Measurements from ENCODE around the gene SLC6A18.
"Not testable (repeated sequence)": the region's sequence is repeated elsewhere in the genome, so short reads cannot be mapped to it uniquely, and the experiment has no call there.

Gene SLC6A18

DNA sequence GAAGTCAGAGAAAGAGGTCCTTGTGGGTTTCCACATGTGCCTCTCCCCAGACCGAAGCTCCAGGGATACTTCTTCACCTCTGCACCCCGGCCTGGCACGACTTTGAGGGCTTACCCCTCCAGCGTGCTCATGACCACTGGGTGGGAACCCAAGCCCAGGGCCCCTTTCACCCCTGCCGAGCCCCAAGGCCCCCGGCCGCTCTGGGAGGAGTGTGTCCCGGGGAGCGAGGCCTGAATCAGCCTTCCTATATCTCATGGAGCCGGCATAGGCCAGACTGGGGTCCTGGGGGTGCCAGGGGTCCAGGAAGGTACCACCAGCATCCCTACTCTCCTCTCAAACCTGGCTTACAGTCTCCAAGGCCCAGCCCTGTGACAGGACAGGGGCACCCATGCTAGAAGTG, 52.6 kb downstream of the SLC6A18 start:
- no peak for DNase-seq

DNA sequence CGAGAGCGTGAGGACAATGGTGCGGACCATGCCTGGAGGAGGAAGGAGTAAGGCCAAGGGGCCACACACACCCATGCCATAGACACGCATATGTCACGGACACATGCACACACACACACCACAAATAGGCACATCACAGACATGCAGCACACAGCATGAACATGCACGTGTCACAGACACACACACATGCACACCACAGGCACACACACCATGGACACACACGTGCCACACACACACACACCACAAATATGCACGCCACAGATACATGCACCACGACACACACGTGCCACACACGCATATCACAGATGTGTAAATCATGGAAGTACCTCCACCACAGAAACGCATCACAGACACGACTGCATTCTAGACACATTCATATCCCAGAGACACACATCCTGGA, 53.0 kb downstream of the SLC6A18 start:
- no peak for DNase-seq

DNA sequence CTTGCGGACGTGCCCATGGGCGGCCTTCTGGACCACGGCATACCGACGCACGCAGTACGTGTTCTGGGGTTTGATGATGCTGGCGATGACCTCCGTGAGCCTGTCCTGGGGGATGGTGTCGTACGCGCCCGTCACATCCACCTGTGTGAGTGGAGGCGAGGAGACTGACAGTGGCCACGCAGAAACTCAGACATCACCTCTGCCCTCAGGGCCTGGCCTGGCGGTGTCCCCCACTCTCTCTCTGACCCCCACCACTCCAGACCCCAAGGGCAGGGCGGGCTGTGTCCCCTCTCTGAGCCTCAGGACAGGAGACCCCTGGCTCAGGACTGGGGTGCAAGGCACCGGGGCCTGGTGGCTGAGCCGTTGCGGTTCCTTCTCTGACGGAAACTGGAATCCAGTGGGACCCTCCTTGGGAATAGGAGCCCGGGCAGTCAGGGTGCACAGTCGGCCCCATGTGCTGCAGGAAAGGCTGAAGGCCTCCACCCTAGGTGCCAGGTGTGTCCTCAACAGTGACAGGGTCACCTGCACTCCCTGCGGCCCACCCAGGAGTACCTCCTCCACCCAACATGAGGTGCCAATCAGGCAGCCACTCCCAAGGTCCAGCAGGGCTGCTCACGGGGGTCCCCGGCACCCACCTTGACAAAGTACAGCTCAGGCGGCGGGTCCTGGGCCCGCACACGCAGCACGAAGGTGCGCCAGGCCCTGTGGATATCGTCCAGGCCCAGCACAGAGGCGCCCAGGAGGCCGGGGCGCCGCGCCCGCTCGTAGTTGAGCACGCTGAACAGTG, 53.7 kb downstream of the SLC6A18 start:
- no peak for DNase-seq

DNA sequence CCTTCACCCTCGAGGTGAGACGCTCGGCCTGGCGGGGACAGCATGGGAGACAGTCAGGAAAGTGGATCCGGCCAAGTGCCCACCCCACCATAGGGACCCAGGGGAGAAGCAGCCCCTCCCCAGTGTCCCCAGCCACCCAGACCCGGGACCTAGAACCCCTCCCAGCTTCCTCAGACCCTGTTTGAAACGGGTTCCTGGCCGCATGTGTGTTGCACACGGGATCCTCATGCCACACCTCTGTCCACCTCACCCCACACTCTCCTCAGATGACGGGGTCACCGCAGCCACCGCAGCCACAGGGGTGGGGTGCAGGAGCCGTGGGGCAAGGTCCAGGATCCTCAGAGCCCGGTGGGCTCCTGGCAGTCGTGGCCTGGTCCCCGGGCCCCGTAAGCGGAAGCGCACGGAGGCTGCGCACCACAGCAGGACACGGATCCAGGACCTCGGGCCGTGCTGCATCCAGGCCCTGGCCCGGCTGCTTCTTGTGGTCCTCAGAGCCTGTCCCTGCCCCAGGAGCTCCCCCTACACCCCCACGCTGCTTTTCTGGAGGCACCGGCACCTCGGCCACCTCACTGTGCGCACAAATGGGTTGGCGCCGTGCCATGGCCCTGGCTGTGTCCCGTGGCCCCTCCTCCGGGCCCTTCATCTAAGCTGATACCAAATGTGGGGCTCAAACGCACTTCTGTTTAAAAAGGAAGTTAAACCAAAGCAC, 54.4 kb downstream of the SLC6A18 start:
- no peak for DNase-seq

DNA sequence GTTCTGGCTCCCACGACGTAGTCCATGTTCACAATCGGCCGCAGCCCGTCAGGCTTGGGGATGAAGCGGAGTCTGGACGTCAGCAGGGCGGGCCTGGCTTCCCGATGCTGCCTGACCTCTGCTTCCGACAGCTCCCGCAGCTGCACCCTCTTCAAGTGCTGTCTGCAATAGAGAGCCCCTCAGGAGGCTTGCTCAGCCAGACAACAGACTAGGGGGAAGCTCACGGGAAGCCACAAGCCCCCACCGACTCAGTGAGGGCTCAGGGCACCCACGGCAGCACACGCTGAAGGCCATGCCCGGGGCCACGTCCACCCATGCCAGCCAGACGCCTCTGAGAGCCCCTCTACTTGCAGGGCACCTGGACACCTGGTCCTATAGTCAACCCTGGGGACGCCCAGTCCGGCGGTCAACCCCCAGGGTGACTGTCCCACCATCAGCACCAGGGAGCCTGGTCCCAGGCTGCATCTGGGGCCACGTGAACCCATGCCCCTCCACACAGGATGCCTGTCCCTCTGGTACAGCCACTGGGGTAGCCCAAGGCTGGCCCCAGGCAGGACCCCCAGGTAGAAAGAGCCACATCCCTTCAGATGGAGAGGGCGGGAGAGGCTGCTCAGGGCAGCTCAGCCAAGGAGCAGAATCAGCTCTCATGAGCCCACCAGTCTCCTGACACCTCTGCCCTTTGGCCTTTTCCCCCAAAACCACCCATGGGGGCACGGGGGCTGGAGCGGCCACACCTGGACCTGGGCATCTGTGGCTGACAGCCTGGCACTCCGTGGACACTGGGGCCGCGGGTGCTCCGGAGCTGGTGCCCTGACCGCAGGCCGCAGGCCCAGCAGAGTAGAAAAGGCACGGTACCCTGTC, 55.2 kb downstream of the SLC6A18 start:
- no peak for DNase-seq

DNA sequence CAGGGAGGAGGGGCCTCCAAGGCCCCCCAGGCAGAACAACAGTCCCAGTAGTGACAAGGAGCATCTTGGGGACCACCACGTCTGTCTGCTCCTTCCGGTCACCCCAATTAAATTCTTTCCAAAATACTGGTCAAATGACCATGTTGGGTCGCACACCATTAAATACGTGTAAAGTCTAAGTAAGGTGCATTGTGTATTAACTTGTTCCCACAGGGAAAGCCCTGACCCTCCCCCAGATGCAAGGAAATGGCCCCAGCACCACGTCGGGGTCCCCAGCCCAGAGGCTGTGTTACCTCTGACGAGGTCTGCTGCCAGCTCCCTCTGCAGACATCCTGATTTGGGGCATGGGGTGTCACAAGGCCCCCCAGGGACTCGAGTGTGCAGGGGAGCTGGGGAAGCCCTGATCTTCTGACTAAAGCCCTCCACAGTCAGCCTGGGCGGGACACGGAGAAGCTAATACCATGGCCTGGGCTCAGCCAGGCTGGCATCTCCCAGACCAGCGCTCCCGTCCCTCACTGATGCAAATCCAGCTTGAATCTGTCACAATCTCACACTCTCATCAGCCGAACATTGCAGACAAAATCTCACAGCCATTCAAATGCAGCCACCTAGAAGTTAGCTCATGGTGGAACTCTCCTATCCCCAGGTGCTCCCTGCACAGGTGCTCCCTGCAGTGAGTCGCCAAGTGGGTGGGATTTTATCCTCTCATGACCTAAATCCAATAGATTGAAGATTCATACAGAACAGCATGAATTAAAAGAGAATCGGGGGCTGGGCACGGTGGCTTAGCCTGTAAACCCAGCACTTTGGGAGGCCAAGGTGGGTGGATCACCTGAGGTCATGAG, 56.1 kb downstream of the SLC6A18 start:
- no peak for DNase-seq

DNA sequence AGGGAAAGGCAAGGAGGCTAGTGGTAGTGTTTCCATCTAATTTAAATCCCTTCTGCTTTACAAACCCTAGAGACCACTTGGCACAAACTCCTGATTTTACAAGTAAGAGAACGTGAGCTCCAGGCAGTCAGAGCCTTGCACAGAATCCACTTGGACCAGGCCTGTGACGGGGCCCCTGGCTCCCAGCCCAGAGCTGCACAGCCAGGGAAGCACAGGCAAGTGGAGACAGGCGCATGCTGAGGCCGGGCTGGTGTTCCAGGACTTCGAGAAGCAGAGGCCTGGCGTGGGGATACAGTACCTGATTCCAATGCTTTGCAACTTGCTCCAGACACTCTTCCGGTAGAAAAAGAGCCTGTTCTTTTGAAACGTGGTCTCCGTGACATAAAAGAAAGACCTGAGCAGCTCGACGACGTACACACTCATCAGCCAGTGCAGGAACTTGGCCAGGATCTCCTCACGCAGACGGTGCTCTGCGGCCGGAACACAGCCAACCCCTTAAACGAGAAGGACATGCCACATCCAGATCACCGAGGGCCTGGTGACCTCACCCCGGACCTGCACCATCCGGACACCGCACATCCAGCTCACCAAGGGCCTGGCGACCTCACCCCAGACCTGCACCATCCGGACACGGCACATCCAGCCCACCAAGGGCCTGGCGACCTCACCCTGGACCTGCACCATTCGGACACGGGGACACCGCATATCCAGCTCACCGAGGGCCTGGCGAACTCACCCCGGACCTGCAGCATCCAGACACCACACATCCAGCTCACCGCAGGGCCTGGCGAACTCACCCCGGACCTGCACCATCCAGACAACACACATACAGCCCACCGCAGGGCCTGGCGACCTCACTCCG, 57.2 kb downstream of the SLC6A18 start:
- no peak for DNase-seq

DNA sequence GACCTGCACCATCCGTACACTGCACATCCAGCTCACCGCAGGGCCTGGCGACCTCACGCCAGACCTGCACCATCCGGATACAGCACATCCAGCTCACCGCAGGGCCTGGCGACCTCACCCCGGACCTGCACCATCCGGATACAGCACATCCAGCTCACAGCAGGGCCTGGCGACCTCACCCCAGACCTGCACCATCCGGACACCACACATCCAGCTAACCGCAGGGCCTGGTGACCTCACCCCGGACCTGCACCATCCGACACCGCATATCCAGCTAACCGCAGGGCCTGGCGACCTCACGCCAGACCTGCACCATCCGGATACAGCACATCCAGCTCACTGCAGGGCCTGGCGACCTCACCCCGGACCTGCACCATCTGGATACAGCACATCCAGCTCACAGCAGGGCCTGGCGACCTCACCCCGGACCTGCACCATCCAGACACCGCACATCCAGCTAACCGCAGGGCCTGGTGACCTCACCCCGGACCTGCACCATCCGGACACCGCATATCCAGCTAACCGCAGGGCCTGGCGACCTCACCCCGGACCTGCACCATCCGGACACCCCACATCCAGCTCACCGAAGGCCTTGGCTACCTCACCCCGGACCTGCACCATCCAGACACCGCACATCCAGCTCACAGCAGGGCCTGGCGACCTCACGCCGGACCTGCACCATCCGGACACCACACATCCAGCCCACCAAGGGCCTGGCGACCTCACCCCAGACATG, 58.0 kb downstream of the SLC6A18 start:
- DNase-seq: not testable (repeated sequence)

DNA sequence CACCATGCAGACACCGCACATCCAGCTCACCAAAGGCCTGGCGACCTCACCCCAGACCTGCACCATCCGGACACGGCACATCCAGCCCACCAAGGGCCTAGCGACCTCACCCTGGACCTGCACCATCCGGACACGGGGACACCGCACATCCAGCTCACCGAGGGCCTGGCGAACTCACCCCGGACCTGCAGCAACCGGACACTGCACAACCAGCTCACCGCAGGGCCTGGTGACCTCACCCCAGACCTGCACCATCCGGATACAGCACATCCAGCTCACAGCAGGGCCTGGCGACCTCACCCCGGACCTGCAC, 58.5 kb downstream of the SLC6A18 start:
- DNase-seq: not testable (repeated sequence)

DNA sequence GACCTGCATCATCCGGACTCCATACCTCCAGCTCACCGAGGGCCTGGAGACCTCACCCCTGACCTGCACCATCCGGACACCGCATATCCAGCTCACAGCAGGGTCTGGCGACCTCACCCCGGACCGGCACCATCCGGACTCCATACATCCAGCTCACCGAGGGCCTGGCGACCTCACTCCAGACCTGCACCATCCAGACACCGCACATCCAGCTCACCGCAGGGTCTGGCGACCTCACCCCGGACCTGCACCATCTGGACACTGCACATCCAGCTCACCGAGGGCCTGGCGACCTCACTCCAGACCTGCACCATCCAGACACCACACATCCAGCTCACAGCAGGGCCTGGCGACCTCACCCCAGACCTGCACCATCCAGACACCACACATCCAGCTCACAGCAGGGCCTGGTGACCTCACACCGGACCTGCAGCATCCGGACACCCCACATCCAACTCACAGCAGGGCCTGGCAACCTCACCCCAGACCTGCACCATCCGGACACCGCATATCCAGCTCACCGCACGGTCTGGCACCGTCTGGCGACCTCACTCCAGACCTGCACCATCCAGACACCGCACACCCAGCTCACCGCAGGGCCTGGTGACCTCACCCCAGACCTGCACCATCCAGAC, 59.3 kb downstream of the SLC6A18 start:
- not testable (repeated sequence) for DNase-seq

DNA sequence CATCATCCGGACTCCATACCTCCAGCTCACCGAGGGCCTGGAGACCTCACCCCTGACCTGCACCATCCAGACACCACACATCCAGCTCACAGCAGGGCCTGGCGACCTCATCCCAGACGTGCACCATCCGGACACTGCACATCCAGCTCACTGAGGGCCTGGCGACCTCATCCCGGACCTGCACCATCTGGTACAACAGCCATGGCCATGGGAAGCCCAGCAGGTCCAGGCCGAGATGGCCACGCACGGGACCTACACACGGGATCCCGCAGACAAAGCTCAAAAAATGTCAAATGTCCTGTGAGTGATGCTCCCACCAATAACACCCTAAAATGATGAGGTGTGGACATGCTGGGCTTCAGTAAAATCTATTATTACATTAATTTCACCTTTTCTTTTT, 60.0 kb downstream of the SLC6A18 start:
- no peak for DNase-seq

DNA sequence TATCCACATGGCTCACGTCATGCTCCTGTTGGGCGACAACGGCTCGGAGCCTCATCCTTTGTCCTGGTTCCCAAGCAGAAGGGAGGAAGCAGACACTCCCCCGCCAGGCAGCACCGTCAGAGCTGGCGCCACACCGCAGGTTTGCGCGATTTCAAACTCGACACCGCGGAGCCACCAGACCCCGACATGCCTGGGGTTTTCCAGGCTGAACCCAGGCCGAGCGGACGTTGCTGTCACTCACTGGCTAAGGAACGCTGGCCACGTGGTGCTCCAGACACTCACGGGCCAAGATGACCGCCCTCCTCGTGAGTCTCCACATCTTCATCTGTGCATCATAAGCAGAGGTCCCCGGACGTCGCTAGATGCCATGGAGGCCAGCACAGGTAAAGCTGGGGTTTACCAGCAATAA, 60.7 kb downstream of the SLC6A18 start:
- no peak for DNase-seq

DNA sequence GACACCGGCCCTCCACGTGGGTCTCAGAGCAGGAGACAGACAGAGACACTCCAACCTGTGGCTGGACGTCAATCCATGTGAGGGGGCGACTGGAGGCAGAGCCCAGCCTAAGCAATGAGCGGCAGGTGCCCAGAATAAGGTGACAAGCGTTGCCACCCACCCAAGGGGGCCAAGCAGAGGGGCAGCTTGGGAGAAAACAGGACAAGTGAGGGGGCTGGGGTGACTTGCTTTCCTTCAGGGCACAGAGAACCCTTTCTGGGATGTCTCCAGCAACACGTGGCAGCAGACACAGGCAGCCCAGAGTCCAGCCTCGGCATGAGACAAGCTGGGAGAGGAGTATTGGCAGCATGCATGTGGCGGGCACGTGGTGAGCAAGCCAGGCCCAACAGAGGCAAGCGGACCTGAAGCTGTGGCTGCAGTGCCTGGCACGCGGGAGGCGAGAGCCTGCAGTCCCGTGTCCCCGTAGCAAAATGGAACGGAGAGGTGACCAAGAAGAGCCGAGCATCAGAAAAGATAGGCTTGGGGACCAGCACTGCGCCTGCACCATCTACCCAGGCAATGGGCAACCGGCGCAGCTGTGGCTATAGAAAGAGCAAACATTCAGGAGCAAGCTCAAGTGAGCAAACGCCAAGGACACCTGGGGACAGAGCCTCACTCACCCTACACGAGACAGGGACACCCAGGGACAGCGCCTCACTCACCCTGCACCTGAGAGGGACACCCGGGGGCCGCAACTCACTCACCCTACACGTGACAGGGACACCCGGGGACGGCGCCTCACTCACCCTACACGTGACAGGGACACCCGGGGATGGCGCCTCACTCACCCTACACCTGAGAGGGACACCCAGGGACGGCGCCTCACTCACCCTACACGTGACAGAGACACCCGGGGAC, 63.5 kb downstream of the SLC6A18 start:
- no peak for DNase-seq

DNA sequence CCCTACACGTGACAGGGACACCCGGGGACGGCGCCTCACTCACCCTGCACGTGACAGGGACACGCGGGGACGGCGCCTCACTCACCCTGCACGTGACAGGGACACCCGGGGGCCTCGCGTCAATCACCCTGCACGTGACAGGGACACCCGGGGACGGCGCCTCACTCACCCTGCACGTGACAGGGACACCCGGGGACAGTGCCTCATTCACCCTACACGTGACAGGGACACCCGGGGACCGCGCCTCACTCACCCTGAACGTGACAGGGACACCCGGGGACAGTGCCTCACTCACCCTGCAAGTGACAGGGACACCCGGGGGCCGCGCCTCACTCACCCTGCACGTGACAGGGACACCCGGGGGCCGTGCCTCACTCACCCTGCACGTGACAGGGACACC, 64.4 kb downstream of the SLC6A18 start:
- DNase-seq: not testable (repeated sequence)

DNA sequence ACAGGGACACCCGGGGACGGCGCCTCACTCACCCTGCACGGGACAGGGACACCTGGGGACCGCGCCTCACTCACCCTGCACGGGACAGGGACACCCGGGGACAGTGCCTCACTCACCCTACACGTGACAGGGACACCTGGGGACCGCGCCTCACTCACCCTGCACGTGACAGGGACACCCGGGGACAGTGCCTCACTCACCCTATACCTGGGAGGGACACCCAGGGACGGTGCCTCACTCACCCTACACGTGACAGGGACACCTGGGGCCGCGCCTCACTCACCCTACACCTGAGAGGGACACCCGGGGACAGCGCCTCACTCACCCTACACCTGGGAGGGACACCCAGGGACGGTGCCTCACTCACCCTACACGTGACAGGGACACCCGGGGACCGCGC, 65.8 kb downstream of the SLC6A18 start:
- not testable (repeated sequence) for DNase-seq

DNA sequence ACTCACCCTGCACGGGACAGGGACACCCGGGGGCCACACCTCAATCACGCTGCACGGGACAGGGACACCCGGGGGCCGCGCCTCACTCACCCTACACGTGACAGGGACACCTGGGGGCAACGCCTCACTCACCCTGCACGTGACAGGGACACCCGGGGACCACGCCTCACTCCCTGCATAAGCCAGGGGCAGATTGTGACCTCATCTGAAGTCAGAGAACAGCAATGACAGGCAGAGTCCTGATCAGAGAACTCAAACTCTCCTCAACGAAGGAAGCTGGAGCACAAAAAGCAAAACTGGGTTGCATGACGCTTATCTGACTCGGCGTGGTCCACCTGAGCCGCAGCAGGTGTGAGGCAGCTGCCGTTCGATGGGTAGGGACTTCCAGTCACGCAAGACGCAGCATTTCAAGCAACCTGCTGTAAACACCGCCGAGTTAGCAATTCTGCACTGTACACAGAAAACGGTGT, 66.5 kb downstream of the SLC6A18 start:
- DNase-seq: no peak

DNA sequence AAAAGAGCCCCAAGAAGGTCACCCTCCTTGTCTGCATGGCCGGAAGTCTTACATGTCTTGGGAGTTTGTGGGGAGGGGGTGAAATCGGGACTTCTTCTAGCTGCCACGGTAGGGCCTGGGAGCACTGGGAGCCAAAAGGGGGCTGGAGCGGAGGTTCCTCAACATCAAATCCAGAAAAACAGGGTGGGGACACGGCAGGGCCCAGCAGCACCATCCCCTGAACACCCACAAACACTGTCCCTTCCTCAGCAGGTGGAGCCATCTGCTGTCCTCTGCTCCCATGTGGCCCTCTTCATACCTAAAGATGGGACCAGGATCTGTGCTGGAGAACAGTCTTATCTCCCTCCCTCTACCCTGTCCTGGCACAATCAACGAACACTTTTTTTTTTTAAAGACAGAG, 67.0 kb downstream of the SLC6A18 start:
- DNase-seq: no peak

DNA sequence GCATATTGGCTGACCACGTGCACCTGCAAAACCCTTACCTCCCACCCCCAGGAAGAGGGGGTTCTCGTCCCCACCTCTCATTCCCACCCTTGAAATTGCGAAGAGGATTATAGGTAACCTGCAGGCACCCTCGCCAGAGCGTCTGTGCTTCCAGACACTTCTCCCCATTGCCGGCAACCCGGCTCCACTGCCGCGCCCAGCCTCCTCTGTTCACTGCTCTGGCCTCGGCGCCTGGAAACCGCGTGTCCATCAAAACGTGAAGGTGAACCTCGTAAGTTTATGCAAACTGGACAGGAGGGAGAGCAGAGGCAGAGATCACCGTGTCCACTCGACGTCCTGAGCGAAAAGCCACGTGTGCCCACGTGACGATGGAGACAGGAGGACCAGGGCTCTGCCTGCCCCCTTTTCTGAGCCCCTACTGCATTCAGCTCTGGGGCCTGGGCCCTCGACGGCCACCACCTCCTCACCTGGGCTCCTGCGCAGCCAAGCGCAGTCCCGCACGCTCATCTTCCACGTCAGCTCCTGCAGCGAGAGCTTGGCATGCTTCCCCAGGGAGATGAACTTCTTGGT, 67.8 kb downstream of the SLC6A18 start:
- DNase-seq: no peak

Data from fibroblast of skin of back (primary cell).